Parathyroid adenoma (tissue), 2 donors: Measurements from ENCODE around the gene ABCC1.

Experiments used
- H2AFZ ChIP-seq: fragments of 300-600 bp; sonication (generic); one replicate; pipeline ENCODE4 v1.7.0; 2017; ENCODE audit warnings: antibody characterized with exemption, mild to moderate bottlenecking
- H3K27ac ChIP-seq: fragments of 300-600 bp; sonication (generic); one replicate; pipeline ENCODE4 v1.7.0; 2017
- H3K27me3 ChIP-seq: fragments of 300-600 bp; sonication (generic); one replicate; pipeline ENCODE4 v1.7.0; 2017; ENCODE audit warnings: low read length; ENCODE audit not compliant: control insufficient read depth, insufficient read depth
- H3K36me3 ChIP-seq: fragments of 300-600 bp; sonication (generic); one replicate; pipeline ENCODE4 v1.7.0; 2017; ENCODE audit warnings: low read length; ENCODE audit not compliant: control insufficient read depth, insufficient read depth
- H3K4me1 ChIP-seq: fragments of 300-600 bp; sonication (generic); one replicate; pipeline ENCODE4 v1.7.0; 2017; ENCODE audit warnings: control low read depth
- H3K4me2 ChIP-seq: fragments of 300-600 bp; sonication (generic); one replicate; pipeline ENCODE4 v1.7.0; 2017; ENCODE audit warnings: low read length
- H3K4me3 ChIP-seq: fragments of 300-600 bp; sonication (generic); one replicate; pipeline ENCODE4 v1.7.0; 2017; ENCODE audit warnings: low read depth, low read length
- H3K79me2 ChIP-seq: fragments of 300-600 bp; sonication (generic); one replicate; pipeline ENCODE4 v1.7.0; 2017; ENCODE audit warnings: control low read depth
- H3K9ac ChIP-seq: fragments of 300-600 bp; sonication (generic); one replicate; pipeline ENCODE4 v1.7.0; 2017; ENCODE audit warnings: mild to moderate bottlenecking
- H3K9me3 ChIP-seq: fragments of 300-600 bp; sonication (generic); one replicate; pipeline ENCODE4 v1.7.0; 2017; ENCODE audit warnings: low read length; ENCODE audit not compliant: control insufficient read depth
- CTCF ChIP-seq: fragments of 300-600 bp; sonication (generic); IDR thresholded peaks from one replicate; pipeline ENCODE4 v1.7.0; 2017; ENCODE audit warnings: antibody characterized with exemption, mild to moderate bottlenecking
- donor health status: primary hyperparathyroidism.

ABCC1 gene

GRCh38 chr16:16163109-16163508, 213.7 kb downstream of the ABCC1 start:
- no peaks in the 10 kb centered on the region for H3K36me3 ChIP-seq
- no peaks in the 10 kb centered on the region for H3K9me3 ChIP-seq
- peaks cover 2% of the 10 kb centered on the region for H3K79me2 ChIP-seq
- TF ChIP-seq CTCF, result no peak
- no peak overlapping the region for H3K9ac ChIP-seq
- no peak overlapping the region for H3K4me3 ChIP-seq
- H3K27ac ChIP-seq, result no peak overlapping the region
- no peak overlapping the region for H3K4me2 ChIP-seq
- H3K27me3 ChIP-seq, result no peaks in the 10 kb centered on the region
- no peaks in the 10 kb centered on the region for H3K4me1 ChIP-seq
- H2AFZ ChIP-seq, result no peak overlapping the region

GRCh38 chr16:16163571-16163970, 214.2 kb downstream of the ABCC1 start:
- TF ChIP-seq CTCF, result no peak
- Histone ChIP-seq H3K79me2 (no peaks in the 10 kb centered on the region), H3K4me1 (no peaks in the 10 kb centered on the region), H3K4me2 (no peak overlapping the region), H3K9ac (no peak overlapping the region), H3K9me3 (no peaks in the 10 kb centered on the region), H3K36me3 (no peaks in the 10 kb centered on the region), H3K27me3 (no peaks in the 10 kb centered on the region), H3K27ac (no peak overlapping the region), H3K4me3 (no peak overlapping the region), H2AFZ (no peak overlapping the region)

GRCh38 chr16:16164243-16164642, 214.8 kb downstream of the ABCC1 start:
- Histone ChIP-seq H3K27ac (no peak overlapping the region), H3K9ac (no peak overlapping the region), H3K36me3 (no peaks in the 10 kb centered on the region), H3K9me3 (no peaks in the 10 kb centered on the region), H3K4me3 (no peak overlapping the region), H3K4me1 (no peaks in the 10 kb centered on the region), H2AFZ (no peak overlapping the region), H3K27me3 (no peaks in the 10 kb centered on the region), H3K79me2 (no peaks in the 10 kb centered on the region), H3K4me2 (no peak overlapping the region)
- TF ChIP-seq CTCF, result no peak

DNA sequence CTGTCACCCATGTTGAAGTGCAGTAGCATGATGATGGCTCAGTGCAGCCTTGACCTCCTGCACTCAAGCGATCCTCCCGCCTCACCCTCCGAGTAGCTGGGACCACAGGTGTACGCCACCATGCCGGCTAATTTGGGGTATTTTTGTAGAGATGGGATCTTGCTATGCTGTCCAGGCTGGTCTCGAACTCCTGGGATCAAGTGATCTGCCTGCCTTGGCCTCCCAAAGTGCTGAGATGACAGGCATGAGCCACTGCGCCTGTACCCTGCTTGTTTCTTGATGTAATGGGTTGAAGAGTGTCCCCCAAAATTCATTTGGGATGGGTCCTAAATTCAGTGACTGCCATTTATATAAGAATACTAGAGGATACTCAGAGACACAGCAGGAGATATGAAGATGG, 216.7 kb downstream of the ABCC1 start:
- H3K27ac ChIP-seq, result no peak overlapping the region
- no peak overlapping the region for H3K9ac ChIP-seq
- no peaks in the 10 kb centered on the region for H3K36me3 ChIP-seq
- no peaks in the 10 kb centered on the region for H3K27me3 ChIP-seq
- no peak for TF ChIP-seq CTCF
- H3K4me1 ChIP-seq, result no peaks in the 10 kb centered on the region
- no peaks in the 10 kb centered on the region for H3K79me2 ChIP-seq
- no peak overlapping the region for H2AFZ ChIP-seq
- no peaks in the 10 kb centered on the region for H3K9me3 ChIP-seq
- H3K4me3 ChIP-seq, result no peak overlapping the region
- H3K4me2 ChIP-seq, result no peak overlapping the region

DNA sequence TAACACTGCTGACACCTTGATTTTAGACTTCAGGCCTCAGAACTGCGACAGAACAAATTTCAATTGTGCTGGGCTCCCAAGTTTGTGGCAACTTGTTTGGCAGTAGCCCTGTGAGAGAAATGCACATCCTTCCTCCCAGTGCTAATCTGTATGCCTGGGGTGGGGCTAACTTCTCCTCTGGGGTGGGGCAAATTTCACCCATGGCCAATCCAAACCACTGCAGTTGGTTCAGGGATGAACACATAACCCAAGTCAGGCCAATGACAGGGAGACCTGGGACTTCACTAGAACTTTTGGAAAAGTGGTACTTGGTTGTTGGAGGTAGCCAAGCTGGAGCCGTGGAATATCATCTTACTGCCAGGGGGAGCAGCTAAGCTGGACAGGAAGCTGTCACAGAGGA, 217.5 kb downstream of the ABCC1 start:
- TF ChIP-seq CTCF, result no peak
- Histone ChIP-seq H3K9me3 (no peaks in the 10 kb centered on the region), H3K79me2 (no peaks in the 10 kb centered on the region), H3K36me3 (no peaks in the 10 kb centered on the region), H3K27ac (no peak overlapping the region), H3K9ac (no peak overlapping the region), H3K4me1 (no peaks in the 10 kb centered on the region), H2AFZ (no peak overlapping the region), H3K4me2 (no peak overlapping the region), H3K27me3 (no peaks in the 10 kb centered on the region), H3K4me3 (no peak overlapping the region)
